Ishikawa (cell line): Measurements from ENCODE around the gene NSG1.

Source experiments
- CEBPB ChIP-seq: IDR thresholded peaks from 2 replicates; pipeline ENCODE4 v1.6.1; 2012
- EGR1 ChIP-seq: IDR thresholded peaks from 2 replicates; pipeline ENCODE4 v1.6.1; 2012
- EP300 ChIP-seq: IDR thresholded peaks from 2 replicates; pipeline ENCODE4 v1.6.1; 2012; ENCODE audit warnings: borderline replicate concordance
- MAX ChIP-seq: IDR thresholded peaks from 2 replicates; pipeline ENCODE4 v1.6.1; 2012
- TCF12 ChIP-seq: IDR thresholded peaks from 2 replicates; pipeline ENCODE4 v1.6.1; 2012; ENCODE audit warnings: low read depth
- TEAD4 ChIP-seq: IDR thresholded peaks from 2 replicates; pipeline ENCODE4 v1.6.1; 2012

NSG1 gene

GRCh38 chr4:4462970-4463369 is 76.1 kb downstream of the NSG1 start:
- no peak for TF ChIP-seq TCF12
- TF ChIP-seq EP300: no peak
- no peak for TF ChIP-seq MAX
- no peak for TF ChIP-seq CEBPB
- TF ChIP-seq TEAD4: no peak
- TF ChIP-seq EGR1: no peak
